HG03097 (cell line): ENCODE data around the gene TPSD1.
"Not testable (repeated sequence)": the region's sequence is repeated elsewhere in the genome, so short reads cannot be mapped to it uniquely, and the experiment has no call there.

ENCODE experiments used
- ATAC-seq: cut with Tn5 transposase; IDR thresholded peaks from one replicate; pipeline ENCODE4 v1.9.1; 2021; ENCODE audit not compliant: unreplicated experiment, low FRiP score

TPSD1 gene

GRCh38 chr16:1240436-1240835 lies 15.4 kb upstream of the TPSD1 start, which contains the start of gene TPSAB1:
Gene TPSAB1, plus strand, starts transcription at chr16:1240705. Its CDS starts 234 bp downstream, at chr16:1240939.
- ATAC-seq, result not testable (repeated sequence)

- ATAC-seq, result not testable (repeated sequence)
Measured at GRCh38 chr16:1241081-1241480, 14.8 kb upstream of the TPSD1 start.

GRCh38 chr16:1243363-1243762 lies 12.5 kb upstream of the TPSD1 start:
- not testable (repeated sequence) for ATAC-seq

- ATAC-seq, result not testable (repeated sequence)
Measured at GRCh38 chr16:1243907-1244850, 11.7 kb upstream of the TPSD1 start.

GRCh38 chr16:1244881-1245280 lies 11.0 kb upstream of the TPSD1 start:
- no peak for ATAC-seq

GRCh38 chr16:1245452-1246020 lies 10.3 kb upstream of the TPSD1 start:
- no peak for ATAC-seq

- not testable (repeated sequence) for ATAC-seq
Measured at GRCh38 chr16:1247903-1248537, 7.8 kb upstream of the TPSD1 start.

- not testable (repeated sequence) for ATAC-seq
Measured at GRCh38 chr16:1249031-1249755, 6.7 kb upstream of the TPSD1 start.

GRCh38 chr16:1253701-1254364 lies 2.0 kb upstream of the TPSD1 start:
- ATAC-seq, result not testable (repeated sequence)

GRCh38 chr16:1254821-1255220 lies 1.0 kb upstream of the TPSD1 start:
- ATAC-seq, result not testable (repeated sequence)

- ATAC-seq, result not testable (repeated sequence)
Measured at GRCh38 chr16:1256296-1256873, 516 bp downstream of the TPSD1 start.

GRCh38 chr16:1256874-1257322 lies 1.0 kb downstream of the TPSD1 start:
- no peak for ATAC-seq

- ATAC-seq, result no peak
Measured at GRCh38 chr16:1257561-1258224, 1.8 kb downstream of the TPSD1 start.

- ATAC-seq, result no peak
Measured at GRCh38 chr16:1258225-1258600, 2.3 kb downstream of the TPSD1 start.

- no peak for ATAC-seq
Measured at GRCh38 chr16:1258906-1259759, 3.3 kb downstream of the TPSD1 start.

GRCh38 chr16:1259760-1260068 lies 3.8 kb downstream of the TPSD1 start:
- ATAC-seq, result no peak

- no peak for ATAC-seq
Measured at GRCh38 chr16:1260101-1260680, 4.3 kb downstream of the TPSD1 start.
